IMR-90 (cell line): ENCODE data around the gene NFE2.

ENCODE experiments used
- CEBPB ChIP-seq: IDR thresholded peaks from 2 replicates; pipeline ENCODE4 v1.6.1; 2012; ENCODE audit warnings: low read depth, low read length, improper control_type of control experiment
- CHD1 ChIP-seq: IDR thresholded peaks from 2 replicates; pipeline ENCODE4 v1.6.1; 2012; ENCODE audit warnings: low read depth, low read length, improper control_type of control experiment
- CTCF ChIP-seq: conservative IDR thresholded peaks from 2 replicates; pipeline ENCODE4 v1.5.1; 2012; ENCODE audit warnings: mild to moderate bottlenecking, low read depth, low read length, improper control_type of control experiment
- ELK1 ChIP-seq: fragments of 150-350 bp; IDR thresholded peaks from 2 replicates; pipeline ENCODE4 v1.6.1; 2016; ENCODE audit warnings: low read depth, mild to moderate bottlenecking, low read length, moderate library complexity, borderline replicate concordance
- FOS ChIP-seq: fragments of 150-350 bp; IDR thresholded peaks from 2 replicates; pipeline ENCODE4 v1.6.1; 2016; ENCODE audit warnings: low read depth, low read length
- MAZ ChIP-seq: IDR thresholded peaks from 2 replicates; pipeline ENCODE4 v1.6.1; 2012; ENCODE audit warnings: low read depth, mild to moderate bottlenecking, low read length, improper control_type of control experiment, moderate library complexity, borderline replicate concordance
- POLR2A ChIP-seq: IDR thresholded peaks from 2 replicates; pipeline ENCODE4 v1.6.1; 2012; ENCODE audit warnings: mild to moderate bottlenecking, low read depth, low read length
- RAD21 ChIP-seq: IDR thresholded peaks from 2 replicates; pipeline ENCODE4 v1.6.1; 2012; ENCODE audit warnings: low read length, improper control_type of control experiment
- RCOR1 ChIP-seq: IDR thresholded peaks from 2 replicates; pipeline ENCODE4 v1.6.1; 2012; ENCODE audit warnings: mild to moderate bottlenecking, low read length, improper control_type of control experiment; ENCODE audit not compliant: insufficient replicate concordance
- RFX5 ChIP-seq: IDR thresholded peaks from 2 replicates; pipeline ENCODE4 v1.8.0; 2012; ENCODE audit warnings: low read depth, mild to moderate bottlenecking, low read length, moderate library complexity
- SMC3 ChIP-seq: fragments of 150-350 bp; IDR thresholded peaks from 2 replicates; pipeline ENCODE4 v1.6.1; 2016; ENCODE audit warnings: low read depth, mild to moderate bottlenecking, antibody characterized with exemption, low read length, moderate library complexity
- USF2 ChIP-seq: fragments of 150-350 bp; IDR thresholded peaks from 2 replicates; pipeline ENCODE4 v1.6.1; 2017; ENCODE audit warnings: mild to moderate bottlenecking, antibody characterized with exemption, low read length, low read depth

GRCh38 chr12:54259194-54260011, 41.4 kb downstream of the NFE2 start:
- TF ChIP-seq CTCF (no peak), CEBPB (no peak), ELK1 (no peak), POLR2A (peak; percentile 52; the same call in 1 of the 2 replicates), CHD1 (no peak), FOS (no peak), RAD21 (no peak), USF2 (no peak), MAZ (peak; percentile 16; the same call in 1 of the 2 replicates), RFX5 (no peak), SMC3 (no peak), RCOR1 (no peak)
